IPS-18c (cell line): Measurements from ENCODE around the gene DAPL1.

Source experiments
- H3K4me3 ChIP-seq: 2 replicates; pipeline ENCODE4 v1.7.0; 2013; ENCODE audit warnings: low read depth, mild to moderate bottlenecking, low read length, moderate library complexity; ENCODE audit not compliant: insufficient read depth
- H3K9me3 ChIP-seq: one replicate; pipeline ENCODE4 v1.6.1; 2013; ENCODE audit warnings: mild to moderate bottlenecking, low read length, moderate library complexity; ENCODE audit not compliant: control insufficient read depth, insufficient read depth

Gene DAPL1

GRCh38 chr2:158805936-158806335 is 10.8 kb downstream of the DAPL1 start:
- Histone ChIP-seq H3K9me3 (no peaks in the 10 kb centered on the region), H3K4me3 (no peak overlapping the region)

GRCh38 chr2:158806941-158807340 is 11.8 kb downstream of the DAPL1 start:
- Histone ChIP-seq H3K4me3 (no peak overlapping the region), H3K9me3 (no peaks in the 10 kb centered on the region)

- no peaks in the 10 kb centered on the region for H3K9me3 ChIP-seq
- H3K4me3 ChIP-seq, result no peak overlapping the region
These were observed 13.3 kb downstream of the DAPL1 start for GRCh38 chr2:158808426-158808825.

GRCh38 chr2:158809816-158810215 is 14.7 kb downstream of the DAPL1 start:
- H3K9me3 ChIP-seq, result no peaks in the 10 kb centered on the region
- no peak overlapping the region for H3K4me3 ChIP-seq

- H3K4me3 ChIP-seq, result no peak overlapping the region
- H3K9me3 ChIP-seq, result no peaks in the 10 kb centered on the region
These were observed 15.8 kb downstream of the DAPL1 start for GRCh38 chr2:158810731-158811460.

GRCh38 chr2:158815166-158815565 is 20.0 kb downstream of the DAPL1 start:
- Histone ChIP-seq H3K4me3 (no peak overlapping the region), H3K9me3 (peaks cover 4% of the 10 kb centered on the region)

GRCh38 chr2:158815658-158816057 is 20.5 kb downstream of the DAPL1 start:
- H3K4me3 ChIP-seq, result no peak overlapping the region
- H3K9me3 ChIP-seq, result peaks cover 4% of the 10 kb centered on the region

- Histone ChIP-seq H3K9me3 (peaks cover 4% of the 10 kb centered on the region), H3K4me3 (no peak overlapping the region)
These were observed 22.5 kb downstream of the DAPL1 start for GRCh38 chr2:158817588-158817987.

GRCh38 chr2:158818511-158818910 is 23.4 kb downstream of the DAPL1 start:
- Histone ChIP-seq H3K4me3 (no peak overlapping the region), H3K9me3 (peaks cover 4% of the 10 kb centered on the region)

GRCh38 chr2:158822193-158822592 is 27.1 kb downstream of the DAPL1 start:
- Histone ChIP-seq H3K4me3 (no peak overlapping the region), H3K9me3 (peaks cover 4% of the 10 kb centered on the region)

GRCh38 chr2:158823486-158824237 is 28.5 kb downstream of the DAPL1 start:
- Histone ChIP-seq H3K4me3 (no peak overlapping the region), H3K9me3 (no peaks in the 10 kb centered on the region)

- Histone ChIP-seq H3K4me3 (no peak overlapping the region), H3K9me3 (no peaks in the 10 kb centered on the region)
These were observed 29.9 kb downstream of the DAPL1 start for GRCh38 chr2:158825021-158825420.

GRCh38 chr2:158826965-158827364 is 31.8 kb downstream of the DAPL1 start:
- no peaks in the 10 kb centered on the region for H3K9me3 ChIP-seq
- H3K4me3 ChIP-seq, result no peak overlapping the region

GRCh38 chr2:158828378-158829164 is 33.5 kb downstream of the DAPL1 start:
- Histone ChIP-seq H3K9me3 (no peaks in the 10 kb centered on the region), H3K4me3 (no peak overlapping the region)

GRCh38 chr2:158829167-158829566 is 34.0 kb downstream of the DAPL1 start:
- no peak overlapping the region for H3K4me3 ChIP-seq
- no peaks in the 10 kb centered on the region for H3K9me3 ChIP-seq

- H3K4me3 ChIP-seq, result no peak overlapping the region
- no peaks in the 10 kb centered on the region for H3K9me3 ChIP-seq
These were observed 35.1 kb downstream of the DAPL1 start for GRCh38 chr2:158830201-158830600.

- Histone ChIP-seq H3K4me3 (no peak overlapping the region), H3K9me3 (no peaks in the 10 kb centered on the region)
These were observed 40.3 kb downstream of the DAPL1 start for GRCh38 chr2:158835431-158835830.

GRCh38 chr2:158837645-158838044 is 42.5 kb downstream of the DAPL1 start:
- no peak overlapping the region for H3K4me3 ChIP-seq
- no peaks in the 10 kb centered on the region for H3K9me3 ChIP-seq
